Measurements from ENCODE around the gene PLEKHB2.
"Not testable (repeated sequence)": the region's sequence is repeated elsewhere in the genome, so short reads cannot be mapped to it uniquely, and the experiment has no call there.

DNA sequence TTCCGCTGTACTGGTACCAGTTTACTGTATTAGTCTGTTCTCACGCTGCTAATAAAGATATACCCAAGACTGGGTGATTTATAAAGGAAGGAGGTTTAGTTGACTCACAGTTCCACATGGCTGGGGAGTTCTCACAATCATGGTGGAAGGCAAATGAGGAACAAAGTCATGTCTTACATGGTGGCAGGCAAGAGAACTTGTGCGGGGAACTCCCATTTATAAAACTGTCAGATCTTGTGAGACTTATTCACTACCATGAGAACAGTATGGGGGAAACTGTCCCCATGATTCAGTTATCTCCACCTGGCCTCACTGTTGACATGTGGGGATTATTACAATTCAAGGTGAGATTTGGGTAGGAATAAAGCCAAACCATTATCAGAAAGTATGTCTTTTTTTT lies 9.8 kb downstream of the PLEKHB2 start:
- TF ChIP-seq CTCF, POLR2A (IDR thresholded peaks at IDR 0.05): not testable (repeated sequence)

Data from testis (tissue), 2 donors.